PC-3 (cell line): ENCODE measurements around the gene CBARP.

Experiments used
- CTCF ChIP-seq: fragments of 300-600 bp; sonication (generic); conservative IDR thresholded peaks from 2 replicates; pipeline ENCODE4 v1.5.1; 2017; ENCODE audit warnings: antibody characterized with exemption, low read depth, mild to moderate bottlenecking, low read length
- EZH2 ChIP-seq: fragments of 300-600 bp; sonication (generic); IDR thresholded peaks from one replicate; pipeline ENCODE4 v1.6.1; 2017; ENCODE audit warnings: antibody characterized with exemption, mild to moderate bottlenecking, low read length; ENCODE audit not compliant: unreplicated experiment
- EZH2phosphoT487 ChIP-seq: fragments of 300-600 bp; sonication (generic); IDR thresholded peaks from 2 replicates; pipeline ENCODE4 v1.6.1; 2018; ENCODE audit warnings: mild to moderate bottlenecking, antibody characterized with exemption, low read length, borderline replicate concordance

GRCh38 chr19:1244693-1245451 is 7.1 kb upstream of the CBARP start:
- TF ChIP-seq CTCF, result no peak; the same call in 1 of the 2 replicates
- no peak for TF ChIP-seq EZH2
- no peak for TF ChIP-seq EZH2phosphoT487
